Left lung (tissue), 10 donors: ENCODE measurements around the gene STX3. TPM values are rescaled to one million over a fixed set of nuclear protein-coding genes. Genes with fewer than 3 reads are reported as not detected.
"Not testable (repeated sequence)": the region's sequence is repeated elsewhere in the genome, so short reads cannot be mapped to it uniquely, and the experiment has no call there.

Experiments used
- ATAC-seq: fragments of 200-7000 bp; cut with Tn5 transposase; one replicate; pipeline ENCODE4 v1.9.1; 2020; ENCODE audit warnings: moderate library complexity
- DNase-seq, 4 donors: peaks; one replicate each; pipeline ENCODE4 v3.0.0-alpha.2; 2013 to 2020
- H3K27ac ChIP-seq, 2 donors: fragments of 200-600 bp; sonication (generic) in 1 of 2; one replicate each; pipeline versions ENCODE4 v1.5.0 to v1.8.0; 2020 to 2021
- H3K27me3 ChIP-seq, 2 donors: fragments of 200-600 bp; sonication (generic) in 1 of 2; one replicate each; pipeline versions ENCODE4 v1.5.0 to v1.8.0; 2020 to 2021
- H3K36me3 ChIP-seq, 2 donors: fragments of 200-600 bp; sonication (generic) in 1 of 2; one replicate each; pipeline versions ENCODE4 v1.5.0 to v1.8.0; 2020 to 2021
- H3K4me1 ChIP-seq, 2 donors: fragments of 200-600 bp; one replicate each; pipeline ENCODE4 v1.8.0; 2021
- H3K4me3 ChIP-seq, 2 donors: fragments of 200-600 bp; sonication (generic) in 1 of 2; one replicate each; pipeline versions ENCODE4 v1.5.0 to v1.8.0; 2020 to 2021; ENCODE audit warnings: mild to moderate bottlenecking in 1 of 2
- H3K9me3 ChIP-seq, 2 donors: fragments of 200-600 bp; sonication (generic) in 1 of 2; one replicate each; pipeline versions ENCODE4 v1.5.0 to v1.8.0; 2020 to 2021
- intact Hi-C, 2 donors: fragments of 100-400 bp; cut with DNase I; formaldehyde crosslinking; loops; one replicate each; pipeline versions ENCODE4 v1.11.2 to v1.14.2; 2022
- polyA plus RNA-seq, 6 donors: library from polyadenylated mRNA; unstranded; fragments of 120-200 nt; gene quantifications; one replicate each; pipeline ENCODE4 v1.2.1, GENCODE V29; 2013; ENCODE audit not compliant: insufficient read length in 6 of 6
- total RNA-seq, 2 donors: library from RNA; stranded (reverse); fragmentation: NEBNext Ultra II Directional; extraction: Animal tissue kit (Norgen Biotek cat#: 25700); gene quantifications; one replicate each; pipeline ENCODE4 v1.2.1, GENCODE V29; 2021
- TF ChIP-seq, protein P1 (sequence below), 2 donors: fragments of 200-600 bp; sonication (generic) in 1 of 2; IDR thresholded peaks; one replicate each; pipeline versions ENCODE4 v1.5.0 to v1.8.0; 2021; ENCODE audit warnings: antibody characterized with exemption in 2 of 2
- donor health status: DM: no; HTN: yes; CAD: no.
- donor health status: DM: no; HTN: no; CAD: no.

The STX3 gene
- total and polyA plus RNA-seq, 8 donors: 26.8 to 66.7 (median 31.2) TPM

- no peaks in the 10 kb centered on the region for H3K9me3 ChIP-seq
- no peak overlapping the region for H3K4me3 ChIP-seq
- H3K4me1 ChIP-seq: peaks cover 2 to 31% of the 10 kb centered on the region in 2 donors
- TF ChIP-seq, protein P1, sequence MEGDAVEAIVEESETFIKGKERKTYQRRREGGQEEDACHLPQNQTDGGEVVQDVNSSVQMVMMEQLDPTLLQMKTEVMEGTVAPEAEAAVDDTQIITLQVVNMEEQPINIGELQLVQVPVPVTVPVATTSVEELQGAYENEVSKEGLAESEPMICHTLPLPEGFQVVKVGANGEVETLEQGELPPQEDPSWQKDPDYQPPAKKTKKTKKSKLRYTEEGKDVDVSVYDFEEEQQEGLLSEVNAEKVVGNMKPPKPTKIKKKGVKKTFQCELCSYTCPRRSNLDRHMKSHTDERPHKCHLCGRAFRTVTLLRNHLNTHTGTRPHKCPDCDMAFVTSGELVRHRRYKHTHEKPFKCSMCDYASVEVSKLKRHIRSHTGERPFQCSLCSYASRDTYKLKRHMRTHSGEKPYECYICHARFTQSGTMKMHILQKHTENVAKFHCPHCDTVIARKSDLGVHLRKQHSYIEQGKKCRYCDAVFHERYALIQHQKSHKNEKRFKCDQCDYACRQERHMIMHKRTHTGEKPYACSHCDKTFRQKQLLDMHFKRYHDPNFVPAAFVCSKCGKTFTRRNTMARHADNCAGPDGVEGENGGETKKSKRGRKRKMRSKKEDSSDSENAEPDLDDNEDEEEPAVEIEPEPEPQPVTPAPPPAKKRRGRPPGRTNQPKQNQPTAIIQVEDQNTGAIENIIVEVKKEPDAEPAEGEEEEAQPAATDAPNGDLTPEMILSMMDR (IDR thresholded peaks at IDR 0.05): no peak
- no peaks in the 10 kb centered on the region for H3K27me3 ChIP-seq
- DNase-seq (no peak), ATAC-seq (no peak)
- H3K27ac ChIP-seq: no peak overlapping the region
- H3K36me3 ChIP-seq: peaks cover 0 to 32% of the 10 kb centered on the region in 2 donors
- intact Hi-C loops: no loop called here
Measured at GRCh38 chr11:59782080-59782479, 26.9 kb downstream of the STX3 start.

- peaks cover 0 to 37% of the 10 kb centered on the region in 2 donors for H3K36me3 ChIP-seq
- peaks cover 5 to 28% of the 10 kb centered on the region in 2 donors for H3K4me1 ChIP-seq
- TF ChIP-seq, protein P1 (IDR thresholded peaks at IDR 0.05): no peak
- no peaks in the 10 kb centered on the region for H3K27me3 ChIP-seq
- H3K4me3 ChIP-seq: no peak overlapping the region
- ATAC-seq (no peak), DNase-seq (no peak)
- no peaks in the 10 kb centered on the region for H3K9me3 ChIP-seq
- no peak overlapping the region for H3K27ac ChIP-seq
- intact Hi-C loops: no loop called here
Measured at GRCh38 chr11:59783632-59784090, 28.5 kb downstream of the STX3 start.

GRCh38 chr11:59784441-59784840 lies 29.3 kb downstream of the STX3 start:
- H3K9me3 ChIP-seq, H3K4me3 ChIP-seq, ATAC-seq, DNase-seq, intact Hi-C loops, H3K27me3 ChIP-seq: not testable (repeated sequence)
- Histone ChIP-seq H3K4me1 (peaks cover 5 to 24% of the 10 kb centered on the region in 2 donors), H3K36me3 (peaks cover 0 to 39% of the 10 kb centered on the region in 2 donors), H3K27ac (peak overlapping the region in 1 of 2 donors; percentile 4)

DNA sequence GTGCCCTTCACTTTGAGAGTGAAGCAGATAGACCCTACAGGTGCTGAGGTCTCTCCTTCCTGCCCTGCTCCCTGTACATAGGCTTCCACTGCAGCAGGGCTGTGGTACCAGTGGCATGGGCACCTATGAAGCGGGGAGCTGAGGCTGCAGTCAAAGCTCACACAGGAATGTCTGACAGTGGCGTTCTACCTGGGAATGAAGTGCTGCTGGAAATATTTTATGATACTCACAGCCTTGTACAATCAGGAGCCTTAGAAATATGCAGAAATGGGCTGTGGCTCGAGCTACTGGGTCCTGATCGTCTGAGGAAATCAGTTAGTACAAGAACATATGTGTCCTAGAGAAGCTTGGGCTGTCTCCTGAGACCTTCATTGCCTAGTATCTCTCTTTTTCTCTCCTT lies 30.6 kb downstream of the STX3 start:
- ATAC-seq (peak; percentile 17), DNase-seq (no peak)
- peak overlapping the region in 1 of 2 donors; percentile 4 for H3K27ac ChIP-seq

DNA sequence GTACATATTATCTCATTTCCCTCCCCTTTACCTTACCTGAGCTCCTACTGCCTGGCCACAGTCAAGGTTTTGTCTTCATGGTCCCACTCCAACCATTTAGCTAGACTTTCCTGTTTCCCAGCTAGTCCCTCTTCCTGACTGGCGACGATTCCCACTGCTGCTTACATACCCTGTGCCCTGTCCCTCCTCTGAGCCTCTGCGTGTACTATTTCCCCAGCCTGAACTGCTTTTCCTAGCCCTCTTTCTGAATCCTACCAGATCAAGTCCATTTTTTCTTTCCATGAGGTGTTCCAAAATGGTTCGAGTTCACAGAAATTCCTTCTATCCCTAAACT lies 32.0 kb downstream of the STX3 start:
- H3K4me1 ChIP-seq: peaks cover 5 to 24% of the 10 kb centered on the region in 2 donors
- no peak overlapping the region for H3K4me3 ChIP-seq
- intact Hi-C loops: no loop called here
- H3K27me3 ChIP-seq: no peaks in the 10 kb centered on the region
- TF ChIP-seq, protein P1 (IDR thresholded peaks at IDR 0.05): no peak
- no peak for ATAC-seq
- peaks cover 0 to 56% of the 10 kb centered on the region in 2 donors for H3K36me3 ChIP-seq
- DNase-seq: no peak
- H3K9me3 ChIP-seq: no peaks in the 10 kb centered on the region
- H3K27ac ChIP-seq: peak overlapping the region; percentile 53 to 68

More for the DNA sequence above, 30.6 kb downstream of the STX3 start:
- Histone ChIP-seq H3K36me3 (peaks cover 0 to 43% of the 10 kb centered on the region in 2 donors), H3K4me3 (no peak overlapping the region), H3K27me3 (no peaks in the 10 kb centered on the region), H3K9me3 (no peaks in the 10 kb centered on the region), H3K4me1 (peaks cover 5 to 24% of the 10 kb centered on the region in 2 donors)
- intact Hi-C loops: no loop called here
- TF ChIP-seq, protein P1 (IDR thresholded peaks at IDR 0.05): no peak

GRCh38 chr11:59787816-59788215 lies 32.6 kb downstream of the STX3 start:
- peak overlapping the region; percentile 53 to 68 for H3K27ac ChIP-seq
- H3K27me3 ChIP-seq: no peaks in the 10 kb centered on the region
- intact Hi-C loops: no loop called here
- H3K36me3 ChIP-seq: peaks cover 0 to 62% of the 10 kb centered on the region in 2 donors
- H3K4me3 ChIP-seq: no peak overlapping the region
- no peaks in the 10 kb centered on the region for H3K9me3 ChIP-seq
- H3K4me1 ChIP-seq: peaks cover 5 to 24% of the 10 kb centered on the region in 2 donors
- TF ChIP-seq, protein P1 (IDR thresholded peaks at IDR 0.05): no peak
- no peak for ATAC-seq
- DNase-seq: no peak
